ENCODE results near the gene LGALS3BP.

DNA sequence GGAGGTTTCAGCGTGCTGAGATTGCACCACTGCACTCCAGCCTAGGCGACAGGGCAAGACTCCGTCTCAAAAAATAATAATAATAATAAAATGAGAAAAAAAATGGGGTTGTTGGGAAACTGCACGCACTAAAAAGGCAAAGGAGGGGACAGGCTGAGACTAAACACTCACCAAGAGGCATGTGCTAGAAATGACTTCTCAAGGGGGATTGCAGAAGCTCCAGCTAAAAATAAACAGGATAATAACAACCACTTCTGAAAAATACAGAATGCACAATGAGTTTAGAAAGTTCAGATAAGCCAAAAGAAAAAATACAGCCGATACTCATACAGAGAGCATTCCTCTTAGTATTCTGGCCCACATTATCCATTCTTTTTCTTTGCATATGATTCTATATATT lies 39.5 kb downstream of the LGALS3BP start:
- TF ChIP-seq, protein P1, sequence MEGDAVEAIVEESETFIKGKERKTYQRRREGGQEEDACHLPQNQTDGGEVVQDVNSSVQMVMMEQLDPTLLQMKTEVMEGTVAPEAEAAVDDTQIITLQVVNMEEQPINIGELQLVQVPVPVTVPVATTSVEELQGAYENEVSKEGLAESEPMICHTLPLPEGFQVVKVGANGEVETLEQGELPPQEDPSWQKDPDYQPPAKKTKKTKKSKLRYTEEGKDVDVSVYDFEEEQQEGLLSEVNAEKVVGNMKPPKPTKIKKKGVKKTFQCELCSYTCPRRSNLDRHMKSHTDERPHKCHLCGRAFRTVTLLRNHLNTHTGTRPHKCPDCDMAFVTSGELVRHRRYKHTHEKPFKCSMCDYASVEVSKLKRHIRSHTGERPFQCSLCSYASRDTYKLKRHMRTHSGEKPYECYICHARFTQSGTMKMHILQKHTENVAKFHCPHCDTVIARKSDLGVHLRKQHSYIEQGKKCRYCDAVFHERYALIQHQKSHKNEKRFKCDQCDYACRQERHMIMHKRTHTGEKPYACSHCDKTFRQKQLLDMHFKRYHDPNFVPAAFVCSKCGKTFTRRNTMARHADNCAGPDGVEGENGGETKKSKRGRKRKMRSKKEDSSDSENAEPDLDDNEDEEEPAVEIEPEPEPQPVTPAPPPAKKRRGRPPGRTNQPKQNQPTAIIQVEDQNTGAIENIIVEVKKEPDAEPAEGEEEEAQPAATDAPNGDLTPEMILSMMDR (IDR thresholded peaks at IDR 0.05), result no peak
- no peak for TF ChIP-seq POLR2A (IDR thresholded peaks at IDR 0.05)
- no peak for TF ChIP-seq EP300 (IDR thresholded peaks at IDR 0.05)

Data from tibial nerve (tissue), 4 donors.